B cell (primary cell): ENCODE data around the gene RAB15. TPM values are rescaled to one million over a fixed set of nuclear protein-coding genes. Genes with fewer than 3 reads are reported as not detected.

Experiments
- ATAC-seq: fragments of 200-7000 bp; cut with Tn5 transposase; one replicate; pipeline ENCODE4 v1.10.0; 2021; ENCODE audit warnings: low read depth, mild to moderate bottlenecking, moderate number of reproducible peaks, moderate library complexity
- CTCF ChIA-PET: fragments of 350-600 bp; sonication (Branson Sonifier 250); formaldehyde crosslinking; loops from one replicate; lab custom pipeline; 2021; ENCODE audit warnings: antibody characterized with exemption, inconsistent platforms; lab: Charles Lee
- POLR2A ChIA-PET: fragments of 350-600 bp; sonication (Branson Sonifier 250); formaldehyde crosslinking; loops from one replicate; lab custom pipeline; 2021; ENCODE audit warnings: antibody characterized with exemption; lab: Charles Lee
- DNase-seq: peaks from one replicate; pipeline ENCODE4 v3.0.0; 2013
- H2AFZ ChIP-seq: 2 replicates; pipeline ENCODE4 v1.6.1; 2012; ENCODE audit warnings: mild to moderate bottlenecking, low read depth, low read length; ENCODE audit not compliant: insufficient read depth, poor library complexity, severe bottlenecking
- H3K27ac ChIP-seq, 2 donors: 1 replicate in 1 of 2; 2 replicates in 1 of 2; pipeline ENCODE4 v1.5.1; 2012 to 2013; ENCODE audit warnings: low read length in 2 of 2, mild to moderate bottlenecking in 2 of 2, moderate library complexity in 1 of 2
- H3K27me3 ChIP-seq, 4 experiments: fragments of 200-600 bp in 1 of 4; sonication (generic) in 1 of 4; replicated peaks in 1 of 4; 1 replicate in 2 of 4; 2 replicates in 2 of 4; pipeline versions ENCODE4 v1.6.1 to v1.7.0; 2013 to 2016; ENCODE audit warnings: low read length in 3 of 4, mild to moderate bottlenecking in 2 of 4, mixed read lengths in 1 of 4, moderate library complexity in 1 of 4; ENCODE audit not compliant: insufficient read depth in 4 of 4, control insufficient read depth in 3 of 4; ENCODE audit errors: control extremely low read depth in 1 of 4
- H3K36me3 ChIP-seq, 2 experiments: replicated peaks in 1 of 2; 1 replicate in 1 of 2; 2 replicates in 1 of 2; pipeline versions ENCODE4 v1.6.1 to v1.7.1; 2013; ENCODE audit warnings: low read length in 1 of 2; ENCODE audit not compliant: insufficient read depth in 2 of 2, control insufficient read depth in 1 of 2; ENCODE audit errors: control extremely low read depth in 1 of 2, extremely low read depth in 1 of 2
- H3K4me1 ChIP-seq, 2 donors: fragments of 200-600 bp in 1 of 2; sonication (generic) in 1 of 2; 1 replicate in 1 of 2; 2 replicates in 1 of 2; pipeline versions ENCODE4 v1.5.1 to v1.6.1; 2013 to 2017; ENCODE audit warnings: low read length in 2 of 2; ENCODE audit not compliant: control insufficient read depth in 2 of 2, insufficient read depth in 2 of 2
- H3K4me2 ChIP-seq: replicated peaks from 2 replicates; pipeline ENCODE3; 2012; ENCODE audit warnings: mild to moderate bottlenecking, low read depth, low read length; ENCODE audit not compliant: poor library complexity, severe bottlenecking
- H3K4me3 ChIP-seq, 5 experiments: fragments of 200-600 bp in 1 of 5; sonication (generic) in 1 of 5; 1 replicate in 3 of 5; 2 replicates in 2 of 5; pipeline versions ENCODE4 v1.5.1 to v1.7.0; 2011 to 2016; ENCODE audit warnings: low read length in 4 of 5, mild to moderate bottlenecking in 4 of 5, low read depth in 2 of 5, control low read depth in 1 of 5, moderate library complexity in 1 of 5; ENCODE audit not compliant: insufficient read depth in 1 of 5; ENCODE audit errors: control extremely low read depth in 1 of 5, extremely low read depth in 1 of 5
- H3K79me2 ChIP-seq: fragments of 200-600 bp; sonication (generic); one replicate; pipeline ENCODE4 v1.6.0; 2016; ENCODE audit warnings: low read length; ENCODE audit not compliant: control insufficient read depth, insufficient read depth
- H3K9ac ChIP-seq: fragments of 200-600 bp; sonication (generic); 2 replicates; pipeline ENCODE4 v1.6.1; 2017; ENCODE audit warnings: mild to moderate bottlenecking, low read length, moderate library complexity
- H3K9me3 ChIP-seq, 3 donors: one replicate each; pipeline versions ENCODE4 v1.6.1 to v1.7.1; 2013; ENCODE audit warnings: low read length in 2 of 3; ENCODE audit not compliant: control insufficient read depth in 2 of 3, insufficient read depth in 1 of 3; ENCODE audit errors: control extremely low read depth in 1 of 3
- H4K20me1 ChIP-seq: 2 replicates; pipeline ENCODE4 v1.6.0; 2012; ENCODE audit warnings: mild to moderate bottlenecking, low read length; ENCODE audit not compliant: insufficient read depth, control insufficient read depth, poor library complexity, severe bottlenecking
- H3K27ac Mint-ChIP-seq: one replicate; pipeline ENCODE4 v1.8.0; 2021; ENCODE audit warnings: mixed read lengths
- H3K27me3 Mint-ChIP-seq: one replicate; pipeline ENCODE4 v1.8.0; 2021; ENCODE audit warnings: mixed read lengths
- H3K4me1 Mint-ChIP-seq: one replicate; pipeline ENCODE4 v1.8.0; 2021; ENCODE audit warnings: mixed read lengths
- H3K4me3 Mint-ChIP-seq: one replicate; pipeline ENCODE4 v1.8.0; 2021; ENCODE audit warnings: mixed read lengths
- H3K9me3 Mint-ChIP-seq: one replicate; pipeline ENCODE4 v1.8.0; 2022; ENCODE audit warnings: mixed read lengths; ENCODE audit not compliant: insufficient read depth
- EZH2 ChIP-seq: IDR thresholded peaks from 2 replicates; pipeline ENCODE4 v1.6.1; 2012; ENCODE audit warnings: borderline replicate concordance, low read depth, mild to moderate bottlenecking, moderate library complexity, low read length; ENCODE audit not compliant: insufficient read depth, poor library complexity, severe bottlenecking
- WGBS: methylation state at CpG from one replicate; pipeline ENCODE4 v1.1.5; 2013; ENCODE audit warnings: missing lambda C conversion rate; ENCODE audit not compliant: insufficient coverage; 5-methylcytosine and 5-hydroxymethylcytosine counted together
- intact Hi-C: fragments of 100-400 bp; cut with micrococcal nuclease; formaldehyde crosslinking; loops from one replicate; pipeline ENCODE4 v1.10.0; 2022
- polyA plus RNA-seq: library from polyadenylated mRNA; depleted of rRNA; stranded (reverse); fragments of >200 nt; gene quantifications from 2 replicates; pipeline ENCODE4 v1.2.3, GENCODE V29; 2012
- total RNA-seq, 2 donors: library from RNA; stranded (reverse); fragments of 120-200 nt in 1 of 2; gene quantifications; 1 replicate in 1 of 2; 2 replicates in 1 of 2; pipeline versions ENCODE4 v1.2.3 to v1.2.4, GENCODE V29; 2013 to 2022
- TF ChIP-seq, protein P1 (sequence below): fragments of 200-600 bp; IDR thresholded peaks from one replicate; pipeline ENCODE4 v1.8.0; 2022; ENCODE audit warnings: antibody characterized with exemption, mild to moderate bottlenecking

The RAB15 gene
- total and polyA plus RNA-seq, 2 donors (not counting 1 experiment from before 2014, with no cell fraction given), result 0.17 to 0.19 TPM

DNA sequence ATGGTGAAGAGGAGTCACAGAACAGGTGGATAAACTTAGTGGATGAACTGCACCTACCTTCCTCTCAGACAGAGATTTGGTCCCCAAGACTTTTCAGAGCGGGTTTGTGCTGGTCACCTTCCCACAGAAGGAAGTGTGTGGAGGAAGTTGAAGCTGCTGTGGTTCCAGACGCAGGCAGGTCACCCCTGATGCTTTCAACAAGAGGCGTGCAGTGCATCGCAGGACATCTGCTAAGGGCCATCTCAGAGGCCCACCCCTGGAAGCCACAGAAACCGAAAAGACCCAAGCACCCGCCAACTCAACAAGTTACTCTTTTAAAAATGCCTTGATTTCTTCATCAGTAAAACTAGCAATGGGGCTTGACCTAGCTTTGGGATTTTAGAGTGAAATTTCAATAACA lies 28.6 kb downstream of the RAB15 start:
- H3K4me3 Mint-ChIP-seq, result no peak overlapping the region
- no peaks in the 10 kb centered on the region for H3K27me3 ChIP-seq
- no peaks in the 10 kb centered on the region for H3K9me3 Mint-ChIP-seq
- H3K36me3 ChIP-seq, result peaks cover 0 to 9% of the 10 kb centered on the region in 2 experiments
- H3K4me1 ChIP-seq, result peaks cover 10 to 13% of the 10 kb centered on the region in 2 donors
- ChIA-PET POLR2A (no interaction called here), CTCF (no interaction called here)
- no peaks in the 10 kb centered on the region for H3K27me3 Mint-ChIP-seq
- ATAC-seq (no peak), DNase-seq (no peak)
- 6% methylated on average over 3 of the region's 6 CpGs for WGBS
- H3K27ac Mint-ChIP-seq, result peak overlapping the region; percentile 73
- H3K4me1 Mint-ChIP-seq, result peaks cover 24% of the 10 kb centered on the region
- no peak overlapping the region for H3K9ac ChIP-seq
- TF ChIP-seq EZH2, result no peak
- TF ChIP-seq, protein P1, sequence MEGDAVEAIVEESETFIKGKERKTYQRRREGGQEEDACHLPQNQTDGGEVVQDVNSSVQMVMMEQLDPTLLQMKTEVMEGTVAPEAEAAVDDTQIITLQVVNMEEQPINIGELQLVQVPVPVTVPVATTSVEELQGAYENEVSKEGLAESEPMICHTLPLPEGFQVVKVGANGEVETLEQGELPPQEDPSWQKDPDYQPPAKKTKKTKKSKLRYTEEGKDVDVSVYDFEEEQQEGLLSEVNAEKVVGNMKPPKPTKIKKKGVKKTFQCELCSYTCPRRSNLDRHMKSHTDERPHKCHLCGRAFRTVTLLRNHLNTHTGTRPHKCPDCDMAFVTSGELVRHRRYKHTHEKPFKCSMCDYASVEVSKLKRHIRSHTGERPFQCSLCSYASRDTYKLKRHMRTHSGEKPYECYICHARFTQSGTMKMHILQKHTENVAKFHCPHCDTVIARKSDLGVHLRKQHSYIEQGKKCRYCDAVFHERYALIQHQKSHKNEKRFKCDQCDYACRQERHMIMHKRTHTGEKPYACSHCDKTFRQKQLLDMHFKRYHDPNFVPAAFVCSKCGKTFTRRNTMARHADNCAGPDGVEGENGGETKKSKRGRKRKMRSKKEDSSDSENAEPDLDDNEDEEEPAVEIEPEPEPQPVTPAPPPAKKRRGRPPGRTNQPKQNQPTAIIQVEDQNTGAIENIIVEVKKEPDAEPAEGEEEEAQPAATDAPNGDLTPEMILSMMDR, result no peak
- no peaks in the 10 kb centered on the region for H3K9me3 ChIP-seq
- no peaks in the 10 kb centered on the region for H4K20me1 ChIP-seq
- no peak overlapping the region for H3K4me3 ChIP-seq
- H3K27ac ChIP-seq, result peak overlapping the region in 1 of 2 donors; percentile 44
- intact Hi-C loops, result no loop called here
- H3K4me2 ChIP-seq, result peak overlapping the region; percentile 19
- no peak overlapping the region for H2AFZ ChIP-seq
- no peaks in the 10 kb centered on the region for H3K79me2 ChIP-seq

DNA sequence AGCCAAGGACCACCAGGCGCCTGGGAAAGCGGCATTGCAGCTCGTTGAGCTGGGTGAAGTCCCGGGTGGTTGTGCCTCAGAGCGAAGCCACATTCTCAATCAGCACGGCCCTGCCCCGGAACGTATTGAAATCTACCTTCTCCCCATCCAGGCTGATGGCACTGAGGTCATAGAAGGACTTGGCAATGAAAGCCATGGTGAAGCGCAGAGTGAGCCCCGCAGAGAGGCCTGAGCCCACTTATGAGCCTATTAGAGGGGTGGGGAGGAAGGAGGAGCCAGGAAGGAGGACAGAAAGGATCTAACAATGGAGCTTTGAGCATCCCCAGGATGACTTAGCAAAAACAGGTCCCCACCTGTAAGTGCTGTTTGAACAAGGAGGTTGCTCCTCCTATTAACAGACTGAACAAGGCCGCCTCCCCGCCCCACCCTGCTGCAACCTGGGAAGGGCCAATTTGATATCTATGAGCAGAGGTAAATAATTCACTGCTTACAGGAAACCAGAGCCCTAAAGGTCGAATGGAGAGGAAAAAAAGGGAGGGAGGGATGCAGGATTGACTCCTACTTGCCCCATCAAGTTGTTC lies 29.5 kb downstream of the RAB15 start, which contains the start of gene GPX2:
TSS of gene GPX2 (minus strand) at position 215 of the 581 bp plus-strand sequence. CDS start at position 196, 19 bp downstream.
- no peaks in the 10 kb centered on the region for H3K79me2 ChIP-seq
- H2AFZ ChIP-seq, result no peak within 1 kb of the TSS
- H4K20me1 ChIP-seq, result no peaks in the 10 kb centered on the region
- DNase-seq (no peak), ATAC-seq (no peak)
- Mint-ChIP-seq H3K27me3 (no peaks in the 10 kb centered on the region), H3K4me3 (no peak within 1 kb of the TSS), H3K9me3 (no peaks in the 10 kb centered on the region), H3K27ac (peak within 1 kb of the TSS; percentile 73), H3K4me1 (peaks cover 25% of the 10 kb centered on the region)
- TF ChIP-seq EZH2, result no peak
- TF ChIP-seq, protein P1, result no peak
- peak within 1 kb of the TSS in 1 of 2 donors; percentile 44 for H3K27ac ChIP-seq
- H3K4me3 ChIP-seq, result no peak within 1 kb of the TSS
- no peak within 1 kb of the TSS for H3K9ac ChIP-seq
- ChIA-PET CTCF (no interaction called here), POLR2A (no interaction called here)
- no peaks in the 10 kb centered on the region for H3K27me3 ChIP-seq
- intact Hi-C loops, result no loop called here
- 97% methylated on average over 4 of the region's 13 CpGs for WGBS
- H3K36me3 ChIP-seq, result peaks cover 0 to 9% of the 10 kb centered on the region in 2 experiments
- no peaks in the 10 kb centered on the region for H3K9me3 ChIP-seq
- peaks cover 10 to 13% of the 10 kb centered on the region in 2 donors for H3K4me1 ChIP-seq
- H3K4me2 ChIP-seq, result peak within 1 kb of the TSS; percentile 19
